ENCODE data around the gene EVC2.

The EVC2 gene

DNA sequence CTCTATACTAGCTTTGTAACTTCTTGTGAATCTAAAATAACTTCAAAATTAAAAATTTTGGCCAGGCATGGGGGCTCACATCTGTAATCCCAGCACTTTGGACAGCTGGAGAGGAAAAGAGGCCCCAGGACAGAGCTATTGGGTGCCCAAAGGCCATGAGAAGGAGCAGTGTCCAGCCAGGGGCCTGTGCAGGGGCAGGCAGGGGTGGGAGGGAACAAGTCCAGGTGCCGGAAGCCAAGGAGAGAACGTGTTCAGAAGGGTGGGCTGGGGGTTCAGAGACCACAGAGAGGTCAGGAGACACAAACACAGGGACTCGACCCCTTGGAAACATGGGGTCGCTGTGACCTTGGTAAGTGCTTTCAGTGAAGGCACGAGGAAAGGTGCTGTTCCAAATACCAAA lies 138.9 kb downstream of the EVC2 start:
- no peaks in the 10 kb centered on the region for H3K4me1 Mint-ChIP-seq (ENCODE audit: low read depth)
- H3K27ac Mint-ChIP-seq = no peak overlapping the region
- no peaks in the 10 kb centered on the region for H3K36me3 Mint-ChIP-seq
- no peak overlapping the region for H3K4me3 Mint-ChIP-seq
- H3K27me3 Mint-ChIP-seq = no peaks in the 10 kb centered on the region
- no peaks in the 10 kb centered on the region for H3K9me3 Mint-ChIP-seq (ENCODE audit: low read depth)

DNA sequence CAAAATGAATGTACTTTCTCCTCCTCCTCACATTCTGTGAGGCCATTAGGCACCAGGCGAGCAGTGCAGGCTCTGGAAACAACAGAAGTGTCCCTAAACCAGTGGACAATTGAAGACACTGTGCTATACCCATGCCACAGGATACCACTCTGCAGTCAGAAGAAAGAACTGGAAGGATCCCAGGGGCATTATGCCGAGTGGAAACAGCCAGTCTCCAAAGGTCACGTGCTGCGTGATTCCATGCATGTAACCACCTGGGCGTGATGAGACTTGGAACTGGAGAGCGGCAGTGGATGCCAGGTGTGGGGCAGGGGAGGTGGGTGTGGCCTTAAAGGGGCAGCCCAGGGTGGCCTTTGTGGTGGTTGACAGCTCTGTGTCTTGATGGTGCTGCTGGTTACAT lies 139.4 kb downstream of the EVC2 start:
- H3K9me3 Mint-ChIP-seq (ENCODE audit: low read depth) = no peaks in the 10 kb centered on the region
- no peak overlapping the region for H3K27ac Mint-ChIP-seq
- H3K4me1 Mint-ChIP-seq (ENCODE audit: low read depth) = no peaks in the 10 kb centered on the region
- no peaks in the 10 kb centered on the region for H3K27me3 Mint-ChIP-seq
- no peaks in the 10 kb centered on the region for H3K36me3 Mint-ChIP-seq
- H3K4me3 Mint-ChIP-seq = no peak overlapping the region

DNA sequence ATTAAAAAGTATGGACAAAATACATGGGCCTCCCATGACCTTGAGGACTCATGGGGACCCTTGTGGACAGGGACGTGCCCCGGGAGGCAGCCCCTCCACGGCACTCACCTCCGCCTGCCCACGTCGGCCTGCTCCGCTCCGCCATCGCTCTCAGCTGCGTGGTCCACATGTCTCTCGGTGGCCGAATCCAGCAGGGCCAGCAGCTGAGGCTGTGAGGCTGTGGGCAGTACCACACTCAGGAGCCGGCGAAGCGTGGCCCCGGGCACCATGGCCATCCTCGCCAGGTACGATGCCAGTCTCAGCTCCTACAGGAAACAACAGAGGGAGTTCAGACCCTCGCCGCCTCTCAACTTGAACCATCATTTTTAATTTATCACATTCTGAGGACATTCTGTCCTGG lies 140.0 kb downstream of the EVC2 start:
- Mint-ChIP-seq H3K36me3 (no peaks in the 10 kb centered on the region), H3K9me3 (ENCODE audit: low read depth) (no peaks in the 10 kb centered on the region), H3K4me1 (ENCODE audit: low read depth) (no peaks in the 10 kb centered on the region), H3K4me3 (no peak overlapping the region), H3K27me3 (no peaks in the 10 kb centered on the region), H3K27ac (no peak overlapping the region)

GRCh38 chr4:5566991-5567390 lies 141.4 kb downstream of the EVC2 start:
- Mint-ChIP-seq H3K4me1 (ENCODE audit: low read depth) (no peaks in the 10 kb centered on the region), H3K27ac (no peak overlapping the region), H3K36me3 (no peaks in the 10 kb centered on the region), H3K4me3 (no peak overlapping the region), H3K9me3 (ENCODE audit: low read depth) (no peaks in the 10 kb centered on the region), H3K27me3 (no peaks in the 10 kb centered on the region)

GRCh38 chr4:5566526-5566925 lies 141.8 kb downstream of the EVC2 start:
- H3K9me3 Mint-ChIP-seq (ENCODE audit: low read depth) = no peaks in the 10 kb centered on the region
- no peak overlapping the region for H3K27ac Mint-ChIP-seq
- no peaks in the 10 kb centered on the region for H3K36me3 Mint-ChIP-seq
- no peaks in the 10 kb centered on the region for H3K27me3 Mint-ChIP-seq
- H3K4me1 Mint-ChIP-seq (ENCODE audit: low read depth) = no peaks in the 10 kb centered on the region
- no peak overlapping the region for H3K4me3 Mint-ChIP-seq

DNA sequence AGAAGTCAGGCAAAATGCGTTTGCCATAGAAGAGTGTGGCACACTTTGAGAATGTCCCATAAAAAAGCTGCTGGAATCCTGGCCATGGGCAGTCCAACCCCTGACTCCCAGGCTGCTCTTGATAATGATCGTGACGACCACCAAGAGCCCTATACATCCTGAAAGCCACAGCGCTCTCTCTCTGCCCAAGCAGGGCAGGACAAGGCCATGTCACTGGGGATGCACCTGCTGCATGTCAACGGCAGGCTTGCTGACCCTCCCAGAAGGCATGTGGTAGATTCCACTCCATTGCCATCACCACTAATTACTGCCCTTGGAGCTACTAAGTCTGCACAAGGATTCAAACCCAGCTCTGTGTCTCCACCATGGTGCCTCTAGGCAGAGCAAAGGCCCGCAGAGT lies 144.5 kb downstream of the EVC2 start:
- Mint-ChIP-seq H3K27ac (no peak overlapping the region), H3K9me3 (ENCODE audit: low read depth) (no peaks in the 10 kb centered on the region), H3K4me3 (no peak overlapping the region), H3K36me3 (no peaks in the 10 kb centered on the region), H3K27me3 (no peaks in the 10 kb centered on the region), H3K4me1 (ENCODE audit: low read depth) (no peaks in the 10 kb centered on the region)

DNA sequence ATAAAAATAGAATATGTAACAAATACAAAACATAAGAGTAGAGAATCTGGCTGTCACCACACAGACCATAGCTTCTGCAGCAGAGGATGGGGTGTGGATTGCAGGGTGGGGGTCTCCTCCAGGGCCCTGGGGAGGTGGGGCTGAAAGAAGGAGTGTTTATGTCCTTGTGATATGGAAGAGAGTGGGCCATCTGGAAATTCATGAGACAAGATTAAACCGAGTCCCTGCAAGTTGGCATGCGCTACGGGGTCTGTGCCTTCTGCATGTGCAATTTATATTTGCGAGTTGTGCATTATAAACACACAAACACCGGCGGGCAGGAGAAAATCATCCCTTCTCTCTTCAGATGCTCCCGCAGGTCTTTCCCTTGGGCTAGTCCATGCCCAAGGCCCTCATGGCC lies 145.9 kb downstream of the EVC2 start:
- Mint-ChIP-seq H3K27ac (no peak overlapping the region), H3K36me3 (no peaks in the 10 kb centered on the region), H3K4me1 (ENCODE audit: low read depth) (no peaks in the 10 kb centered on the region), H3K27me3 (no peaks in the 10 kb centered on the region), H3K9me3 (ENCODE audit: low read depth) (peaks cover 4% of the 10 kb centered on the region), H3K4me3 (no peak overlapping the region)

DNA sequence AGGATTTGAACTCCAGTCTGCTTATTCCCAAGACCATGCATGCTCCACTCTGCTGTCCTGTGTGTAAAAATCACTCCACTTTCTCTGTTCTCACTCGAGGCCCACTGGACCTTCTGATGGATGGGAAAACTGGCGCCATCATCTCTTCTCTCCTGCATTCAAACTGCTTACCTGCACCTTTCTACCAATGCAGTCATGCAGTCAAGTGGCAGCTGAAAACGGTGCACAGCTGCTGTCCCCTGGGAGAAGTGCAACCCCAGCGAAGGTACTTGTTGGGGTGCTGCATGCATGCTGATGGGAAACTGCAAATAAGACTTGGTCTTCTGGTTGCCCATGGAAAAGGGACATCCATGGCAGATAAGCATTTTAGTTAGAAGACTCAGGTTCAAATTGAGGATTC lies 147.1 kb downstream of the EVC2 start:
- Mint-ChIP-seq H3K36me3 (no peaks in the 10 kb centered on the region), H3K27ac (no peak overlapping the region), H3K4me1 (ENCODE audit: low read depth) (no peaks in the 10 kb centered on the region), H3K4me3 (no peak overlapping the region), H3K27me3 (no peaks in the 10 kb centered on the region), H3K9me3 (ENCODE audit: low read depth) (peaks cover 4% of the 10 kb centered on the region)

DNA sequence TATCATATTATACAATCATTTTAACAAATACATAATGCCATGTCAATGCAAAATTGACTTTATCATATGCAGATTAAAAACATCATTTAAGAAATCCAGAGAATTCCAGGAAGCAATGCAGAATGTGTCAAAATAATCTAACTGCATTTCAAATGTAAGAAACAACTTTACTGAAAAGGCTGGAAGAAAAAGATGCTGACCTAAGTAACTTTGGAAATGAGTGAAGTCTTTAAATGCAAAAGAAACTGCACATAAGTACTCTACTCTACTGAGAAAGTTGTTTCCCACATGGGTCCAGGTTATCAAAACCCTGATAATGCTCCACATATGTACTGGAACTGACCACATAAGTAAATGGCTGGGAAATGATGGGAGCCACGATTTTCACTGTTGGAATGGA lies 149.9 kb downstream of the EVC2 start:
- peaks cover 3% of the 10 kb centered on the region for H3K27me3 Mint-ChIP-seq
- H3K4me1 Mint-ChIP-seq (ENCODE audit: low read depth) = no peaks in the 10 kb centered on the region
- no peaks in the 10 kb centered on the region for H3K36me3 Mint-ChIP-seq
- H3K27ac Mint-ChIP-seq = no peak overlapping the region
- H3K4me3 Mint-ChIP-seq = no peak overlapping the region
- peaks cover 4% of the 10 kb centered on the region for H3K9me3 Mint-ChIP-seq (ENCODE audit: low read depth)

DNA sequence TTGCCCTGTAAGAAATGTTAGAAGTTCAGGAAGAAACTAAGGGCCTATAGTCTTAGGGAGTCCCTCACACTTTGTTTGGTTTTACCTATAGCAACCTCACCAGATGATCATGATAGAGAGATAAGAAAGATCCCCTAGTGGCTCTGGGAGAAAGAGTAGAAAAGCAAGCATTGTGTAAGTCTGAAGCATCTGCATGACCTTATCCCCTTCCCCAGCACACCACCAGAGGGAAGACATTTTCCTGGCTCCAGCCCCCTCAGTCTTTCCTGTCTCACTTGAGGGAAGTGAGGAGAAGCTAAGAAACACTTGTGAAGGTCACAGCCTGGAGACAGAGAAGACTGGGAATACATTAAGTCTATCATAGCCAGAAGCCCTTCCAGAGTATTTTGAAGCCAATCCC lies 154.0 kb downstream of the EVC2 start:
- H3K9me3 Mint-ChIP-seq (ENCODE audit: low read depth) = peaks cover 4% of the 10 kb centered on the region
- peaks cover 12% of the 10 kb centered on the region for H3K27me3 Mint-ChIP-seq
- no peaks in the 10 kb centered on the region for H3K36me3 Mint-ChIP-seq
- no peak overlapping the region for H3K27ac Mint-ChIP-seq
- no peak overlapping the region for H3K4me3 Mint-ChIP-seq
- H3K4me1 Mint-ChIP-seq (ENCODE audit: low read depth) = no peaks in the 10 kb centered on the region

DNA sequence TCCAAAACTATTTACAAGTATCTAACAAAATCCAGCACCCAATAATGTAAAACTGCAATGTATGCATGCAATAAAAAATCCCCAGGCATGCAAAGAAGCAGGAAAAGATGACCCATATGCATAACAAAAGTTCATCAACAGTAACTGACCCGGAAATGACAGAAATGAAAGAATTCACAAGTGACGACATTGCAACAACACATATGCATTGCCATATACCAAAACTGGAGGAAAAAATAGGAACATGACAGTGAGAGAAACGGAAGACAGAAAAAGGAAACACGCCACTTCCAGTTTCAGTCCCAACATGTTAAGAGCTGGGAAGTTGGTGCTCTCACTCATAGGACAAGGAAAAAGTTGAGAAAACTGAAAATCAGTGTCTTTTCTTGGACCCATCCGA lies 154.6 kb downstream of the EVC2 start:
- Mint-ChIP-seq H3K9me3 (ENCODE audit: low read depth) (peaks cover 4% of the 10 kb centered on the region), H3K27me3 (peaks cover 12% of the 10 kb centered on the region)

GRCh38 chr4:5552451-5552850 lies 155.9 kb downstream of the EVC2 start:
- Mint-ChIP-seq H3K4me3 (no peak overlapping the region), H3K27ac (no peak overlapping the region), H3K4me1 (ENCODE audit: low read depth) (no peaks in the 10 kb centered on the region), H3K27me3 (peaks cover 12% of the 10 kb centered on the region), H3K36me3 (no peaks in the 10 kb centered on the region), H3K9me3 (ENCODE audit: low read depth) (no peaks in the 10 kb centered on the region)

More for the DNA sequence above, 154.6 kb downstream of the EVC2 start:
- Mint-ChIP-seq H3K4me1 (ENCODE audit: low read depth) (no peaks in the 10 kb centered on the region), H3K27ac (no peak overlapping the region), H3K36me3 (no peaks in the 10 kb centered on the region), H3K4me3 (no peak overlapping the region)

- Mint-ChIP-seq H3K27me3 (peaks cover 7% of the 10 kb centered on the region), H3K9me3 (ENCODE audit: low read depth) (no peaks in the 10 kb centered on the region), H3K4me3 (no peak overlapping the region), H3K27ac (no peak overlapping the region), H3K4me1 (ENCODE audit: low read depth) (no peaks in the 10 kb centered on the region), H3K36me3 (no peaks in the 10 kb centered on the region)
Observed at GRCh38 chr4:5547651-5548249, 160.6 kb downstream of the EVC2 start.

- Mint-ChIP-seq H3K27me3 (no peaks in the 10 kb centered on the region), H3K27ac (no peak overlapping the region), H3K4me1 (ENCODE audit: low read depth) (no peaks in the 10 kb centered on the region), H3K4me3 (no peak overlapping the region), H3K9me3 (ENCODE audit: low read depth) (no peaks in the 10 kb centered on the region), H3K36me3 (no peaks in the 10 kb centered on the region)
Observed at GRCh38 chr4:5545271-5545670, 163.1 kb downstream of the EVC2 start.

GRCh38 chr4:5544762-5545161 lies 163.6 kb downstream of the EVC2 start:
- Mint-ChIP-seq H3K36me3 (no peaks in the 10 kb centered on the region), H3K27me3 (no peaks in the 10 kb centered on the region), H3K9me3 (ENCODE audit: low read depth) (no peaks in the 10 kb centered on the region), H3K4me3 (no peak overlapping the region), H3K27ac (no peak overlapping the region), H3K4me1 (ENCODE audit: low read depth) (no peaks in the 10 kb centered on the region)

- Mint-ChIP-seq H3K4me1 (ENCODE audit: low read depth) (no peaks in the 10 kb centered on the region), H3K9me3 (ENCODE audit: low read depth) (no peaks in the 10 kb centered on the region), H3K36me3 (no peaks in the 10 kb centered on the region), H3K4me3 (no peak overlapping the region), H3K27ac (no peak overlapping the region), H3K27me3 (no peaks in the 10 kb centered on the region)
Observed at GRCh38 chr4:5543681-5544080, 164.7 kb downstream of the EVC2 start.

All from activated naive CD8-positive, alpha-beta T cell (primary cell).